Hippocampal formation (tissue), 2 donors: Measurements from ENCODE around the gene LEKR1.
"Not testable (repeated sequence)": the region's sequence is repeated elsewhere in the genome, so short reads cannot be mapped to it uniquely, and the experiment has no call there.

Experiments
- DNase-seq, 2 donors: peaks; one replicate each; lab custom pipeline; 2025; lab: John Stamatoyannopoulos, UW

The LEKR1 gene

GRCh38 chr3:156826144-156826895 is at the start of gene LEKR1:
Gene LEKR1 (plus strand): TSS chr3:156826353. CDS start chr3:156829330, 2,977 bp downstream.
- peak; percentile 71 to 72 for DNase-seq

- no peak for DNase-seq
Measured at GRCh38 chr3:156776871-156777270, 49.3 kb upstream of the LEKR1 start.

DNA sequence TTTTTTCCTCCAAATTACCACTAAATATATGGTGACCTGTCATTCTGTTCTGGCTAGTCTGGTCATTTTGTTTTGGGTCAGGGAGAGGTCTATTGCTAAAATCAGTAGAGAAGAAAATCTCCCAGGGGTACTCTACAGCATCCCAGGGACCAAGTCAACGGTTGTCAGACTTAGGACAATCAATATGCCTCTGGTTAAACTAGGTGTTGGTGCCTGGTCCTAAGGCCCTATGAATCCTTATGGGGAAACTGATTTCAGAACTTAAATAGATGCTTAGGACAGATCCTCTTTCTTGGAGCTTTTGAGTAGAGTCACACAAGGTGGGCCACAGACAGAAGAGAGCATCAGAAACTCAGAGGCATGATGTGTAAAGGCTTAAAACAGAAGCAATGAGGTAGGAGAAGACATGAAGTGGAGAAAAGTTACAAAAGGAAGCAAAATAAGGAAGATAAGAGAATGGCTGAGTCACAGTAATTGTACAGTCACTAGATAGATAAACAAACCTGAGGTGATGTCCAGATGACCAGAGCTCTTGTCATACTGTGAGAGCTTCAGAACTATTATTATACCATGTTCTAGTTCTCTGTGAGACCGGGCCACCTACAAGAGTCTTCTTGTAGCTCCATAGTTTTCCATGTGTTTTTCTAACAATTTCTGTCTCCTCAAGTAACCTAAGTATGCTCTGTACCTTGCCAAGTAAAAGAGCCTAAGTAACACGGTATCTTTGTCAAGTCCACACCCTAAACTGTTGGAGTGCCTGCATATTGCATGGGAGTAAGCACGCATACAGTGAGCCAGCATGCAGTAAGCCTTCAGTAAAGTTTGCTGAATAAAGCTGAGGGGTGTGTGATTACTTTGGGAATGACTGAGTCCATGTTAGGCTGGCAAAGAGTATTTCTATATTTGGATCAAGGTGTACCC is 44.6 kb upstream of the LEKR1 start:
- DNase-seq, result no peak

DNA sequence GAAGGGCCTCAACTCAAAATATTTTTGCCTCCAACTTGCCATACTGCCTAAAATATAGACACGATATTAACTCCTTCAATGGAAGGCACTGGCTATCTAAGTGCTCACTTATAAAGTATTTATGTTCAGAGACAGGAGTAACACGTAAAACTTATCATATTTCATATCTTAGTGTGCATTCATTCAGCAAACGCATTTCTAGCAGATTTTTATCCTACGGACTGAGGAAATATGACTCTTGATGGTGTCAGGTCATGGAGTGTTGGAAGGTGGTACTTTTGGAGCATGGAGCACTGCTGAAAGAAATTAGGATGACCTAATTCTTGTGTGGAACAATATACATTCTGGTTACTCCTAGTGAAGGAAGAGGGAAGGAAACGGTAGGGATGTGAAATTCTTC is 43.8 kb upstream of the LEKR1 start:
- no peak for DNase-seq

GRCh38 chr3:156782921-156783320 is 43.2 kb upstream of the LEKR1 start:
- DNase-seq, result no peak

- DNase-seq, result no peak
Measured at GRCh38 chr3:156787001-156787400, 39.2 kb upstream of the LEKR1 start.

- DNase-seq, result no peak
Measured at GRCh38 chr3:156787926-156788663, 38.1 kb upstream of the LEKR1 start.

DNA sequence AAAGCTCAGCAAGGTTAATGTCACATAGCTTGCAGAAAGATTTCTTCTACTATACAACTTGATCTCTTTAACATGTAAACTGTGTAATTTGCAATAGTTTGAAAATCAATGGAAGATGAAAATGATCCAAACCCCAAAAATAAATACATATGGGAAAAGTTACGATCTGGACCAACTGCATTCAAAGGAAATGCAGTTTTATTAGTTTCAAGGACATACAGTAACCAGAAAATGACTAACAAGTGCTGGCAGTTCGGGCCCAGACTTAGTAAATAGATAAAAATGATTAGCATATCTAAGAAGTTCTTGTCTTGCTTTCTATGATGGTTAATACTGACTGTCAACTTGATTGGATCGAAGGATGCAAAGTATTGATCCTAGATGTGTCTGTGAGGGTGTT is 37.3 kb upstream of the LEKR1 start:
- no peak for DNase-seq

GRCh38 chr3:156790156-156790555 is 36.0 kb upstream of the LEKR1 start:
- no peak for DNase-seq

DNA sequence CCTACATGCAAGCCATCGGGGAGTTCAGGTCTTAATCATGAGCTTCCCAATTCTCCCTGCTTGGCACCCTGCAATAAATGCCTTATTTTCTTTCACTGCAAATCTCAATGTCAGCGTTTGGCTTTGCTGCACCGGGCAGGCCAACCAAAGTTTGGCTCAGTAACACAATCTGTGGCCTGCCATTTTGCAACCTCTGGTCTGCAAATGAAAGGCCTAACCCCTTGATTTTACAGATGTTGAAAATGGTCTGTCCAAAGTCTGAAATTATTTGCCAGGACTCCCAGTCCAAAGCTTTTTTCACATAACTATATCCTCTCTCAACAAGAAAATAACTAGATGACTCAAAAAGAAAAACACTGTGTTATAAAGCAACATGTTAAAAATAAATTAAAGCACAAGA is 34.0 kb upstream of the LEKR1 start:
- no peak for DNase-seq

DNA sequence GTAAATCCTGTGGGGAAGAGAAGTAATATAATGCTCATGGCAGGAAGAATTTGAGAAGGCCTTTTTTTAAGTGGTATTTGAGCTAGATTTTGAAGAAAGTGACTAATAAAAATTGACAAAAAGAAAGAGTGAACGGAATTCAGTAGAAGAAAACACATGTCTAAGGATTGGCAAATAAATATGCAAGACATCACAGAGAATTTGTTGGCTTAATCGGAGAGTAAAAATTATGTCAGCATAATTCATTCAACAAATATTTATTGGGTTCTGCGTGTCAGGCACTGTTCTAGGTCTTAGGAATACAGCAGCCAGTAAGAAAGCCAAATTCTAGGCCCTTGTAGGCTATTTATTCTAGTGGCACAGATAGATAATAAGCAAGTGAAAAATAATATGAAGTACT is 33.6 kb upstream of the LEKR1 start:
- DNase-seq, result no peak

DNA sequence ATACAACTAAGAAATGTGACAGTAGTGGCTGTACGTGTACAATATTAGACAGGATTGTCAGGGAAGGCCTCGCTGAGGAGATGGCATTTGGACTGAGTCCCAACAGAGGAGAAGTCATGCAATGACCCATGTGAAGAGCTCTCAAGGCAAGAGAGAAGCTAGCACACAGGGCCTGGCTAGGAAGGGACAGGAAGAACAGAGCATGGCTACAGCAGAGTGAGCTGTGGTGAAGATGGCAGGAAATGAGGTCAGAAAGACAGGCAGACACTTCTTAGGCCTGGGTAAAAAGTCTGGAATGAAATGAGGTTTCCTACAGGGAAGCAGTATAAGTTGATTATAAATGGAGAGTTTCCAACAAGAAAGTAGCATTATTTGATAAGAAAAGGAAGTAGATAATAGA is 33.2 kb upstream of the LEKR1 start:
- no peak for DNase-seq

GRCh38 chr3:156793400-156793799 is 32.8 kb upstream of the LEKR1 start:
- no peak for DNase-seq

- DNase-seq, result peak in 1 of 2 donors; percentile 29
Measured at GRCh38 chr3:156793851-156794250, 32.3 kb upstream of the LEKR1 start.

DNA sequence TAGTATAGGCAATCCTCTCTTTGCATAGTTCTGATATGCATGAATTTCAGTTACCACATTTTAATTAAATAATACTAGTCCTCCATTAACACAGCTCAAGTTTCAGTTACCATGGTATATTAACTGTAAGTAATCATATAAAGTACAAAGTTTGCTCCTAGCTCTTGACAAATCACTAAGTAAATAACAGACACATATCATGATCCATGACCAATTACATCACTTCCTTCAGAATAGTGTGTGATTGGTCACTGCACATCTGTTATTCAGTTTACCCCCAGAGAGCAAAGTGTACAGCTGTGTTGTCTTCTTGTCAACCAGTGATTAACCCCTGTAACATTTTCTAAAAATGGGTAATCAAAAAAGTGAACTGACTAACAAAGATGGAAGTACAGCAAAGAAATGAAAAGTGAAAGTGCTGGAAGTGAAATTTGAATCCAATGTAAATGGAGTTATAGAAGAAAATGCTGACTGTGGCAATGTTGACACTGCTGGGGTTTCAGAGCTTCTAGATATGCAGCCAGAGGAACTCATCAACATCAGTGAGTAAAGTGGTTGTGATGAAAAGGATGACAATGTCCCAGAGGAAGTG is 30.2 kb upstream of the LEKR1 start:
- no peak for DNase-seq

GRCh38 chr3:156797368-156797767 is 28.8 kb upstream of the LEKR1 start:
- DNase-seq, result no peak

- DNase-seq, result not testable (repeated sequence)
Measured at GRCh38 chr3:156800287-156800686, 25.9 kb upstream of the LEKR1 start.

GRCh38 chr3:156801746-156802145 is 24.4 kb upstream of the LEKR1 start:
- DNase-seq, result no peak

- DNase-seq, result no peak
Measured at GRCh38 chr3:156802821-156803606, 23.1 kb upstream of the LEKR1 start.

GRCh38 chr3:156803952-156804741 is 22.0 kb upstream of the LEKR1 start:
- DNase-seq, result no peak
